ENCODE results near the gene MYO7A.
"Not testable (repeated sequence)": the region's sequence is repeated elsewhere in the genome, so short reads cannot be mapped to it uniquely, and the experiment has no call there.

Gene MYO7A

DNA sequence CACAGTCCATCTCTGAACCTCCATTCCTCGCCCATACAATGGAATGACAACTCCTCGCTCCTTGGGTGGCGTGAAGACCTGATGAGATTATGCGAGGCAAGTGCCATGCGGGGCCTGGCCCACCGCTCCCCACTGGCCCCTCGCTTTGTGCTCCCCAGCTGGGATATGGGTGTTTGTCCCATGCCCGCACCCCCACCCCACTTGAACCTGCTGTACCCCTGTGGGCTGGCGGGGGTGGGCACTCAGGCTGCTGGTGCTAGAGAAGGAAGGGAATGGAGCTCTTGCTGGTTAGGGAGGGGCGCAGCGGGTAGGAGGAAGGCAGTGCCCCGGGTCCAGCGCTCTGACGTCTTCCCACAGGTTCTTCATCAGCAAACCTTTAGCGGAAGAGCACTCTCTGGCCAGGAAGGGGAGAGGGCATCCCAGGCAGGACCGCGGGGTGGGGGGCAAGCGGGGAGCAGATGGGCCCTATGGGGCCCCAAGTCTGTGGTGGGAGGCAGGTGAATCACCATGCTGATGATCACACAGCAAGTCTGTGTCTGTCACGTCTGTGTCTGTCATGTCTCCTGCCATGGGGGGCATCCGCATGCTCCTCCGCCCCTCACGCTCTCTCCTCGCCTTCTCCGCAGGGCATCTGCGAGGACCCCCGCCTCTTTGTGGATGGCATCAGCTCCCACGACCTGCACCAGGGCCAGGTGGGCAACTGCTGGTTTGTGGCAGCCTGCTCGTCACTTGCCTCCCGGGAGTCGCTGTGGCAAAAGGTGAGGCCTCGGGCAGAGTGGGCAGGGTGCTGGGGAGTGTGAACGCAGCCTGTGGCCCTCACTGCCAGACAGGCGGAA is 34.8 kb upstream of the MYO7A start:
- DNase-seq = no peak

DNA sequence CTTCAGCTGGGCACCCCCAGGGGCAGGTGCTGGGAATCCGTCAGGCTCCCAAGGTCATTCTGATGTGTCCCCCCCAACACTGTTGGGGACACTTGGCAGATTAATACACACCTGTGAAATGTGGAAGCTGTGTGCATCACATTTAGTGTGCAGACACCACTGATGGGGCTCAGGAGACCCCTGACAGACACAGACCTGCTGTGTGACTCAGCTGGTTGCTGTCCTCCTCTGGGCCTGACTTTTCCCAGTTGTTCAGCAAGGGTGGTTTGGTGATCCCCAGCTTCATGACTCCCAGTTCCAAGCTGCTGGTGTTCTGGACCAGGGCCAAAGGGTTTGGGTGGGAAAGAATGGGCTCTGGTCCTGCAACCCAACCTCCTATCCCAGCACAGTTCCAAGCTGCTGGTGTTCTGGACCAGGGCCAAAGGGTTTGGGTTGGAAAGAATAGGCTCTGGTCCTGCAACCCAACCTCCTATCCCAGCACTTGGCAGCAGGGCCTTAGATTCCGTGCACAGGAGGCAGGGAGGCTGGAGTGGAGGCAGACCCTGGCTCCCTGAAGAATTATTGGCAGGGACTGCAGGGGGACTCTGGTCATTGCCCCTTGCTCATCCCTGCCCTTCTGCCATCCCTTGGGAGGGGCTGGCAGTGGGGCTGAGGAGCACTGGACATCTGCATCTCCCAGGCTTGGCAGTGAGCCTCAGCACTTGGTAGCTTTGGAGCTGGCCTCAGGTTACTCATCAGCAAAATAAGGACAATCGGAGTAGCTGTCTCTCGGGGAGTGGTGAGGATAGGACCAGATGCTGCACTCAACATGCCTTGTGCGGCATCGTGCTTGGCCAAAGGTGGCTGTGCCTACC is 33.8 kb upstream of the MYO7A start:
- DNase-seq = no peak

DNA sequence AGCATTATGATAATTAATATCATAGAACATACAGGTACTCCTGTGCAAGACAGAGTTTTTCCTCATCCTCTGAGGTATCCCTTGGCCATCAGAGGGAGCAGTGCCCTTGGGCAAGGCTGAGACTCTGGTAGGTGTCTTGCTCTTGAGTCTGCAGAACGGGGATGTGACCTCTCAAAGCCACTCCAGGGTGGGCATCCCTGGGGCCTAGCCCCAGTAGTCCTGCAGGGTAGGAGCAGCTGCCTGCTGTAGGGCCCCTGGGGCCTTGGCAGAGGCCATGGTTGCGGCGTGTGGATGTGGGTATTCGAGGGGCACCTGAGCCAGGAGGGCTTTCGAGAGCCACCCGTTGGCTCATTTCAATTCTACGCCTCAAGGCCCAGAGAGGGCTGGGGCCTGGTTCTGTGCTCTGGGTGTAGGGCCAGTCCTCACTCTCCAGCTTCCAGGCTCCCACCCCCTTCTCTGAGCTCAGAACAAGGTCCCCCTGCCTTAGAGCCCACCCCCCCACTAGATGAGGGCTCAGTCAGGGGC is 33.1 kb upstream of the MYO7A start:
- DNase-seq = no peak

DNA sequence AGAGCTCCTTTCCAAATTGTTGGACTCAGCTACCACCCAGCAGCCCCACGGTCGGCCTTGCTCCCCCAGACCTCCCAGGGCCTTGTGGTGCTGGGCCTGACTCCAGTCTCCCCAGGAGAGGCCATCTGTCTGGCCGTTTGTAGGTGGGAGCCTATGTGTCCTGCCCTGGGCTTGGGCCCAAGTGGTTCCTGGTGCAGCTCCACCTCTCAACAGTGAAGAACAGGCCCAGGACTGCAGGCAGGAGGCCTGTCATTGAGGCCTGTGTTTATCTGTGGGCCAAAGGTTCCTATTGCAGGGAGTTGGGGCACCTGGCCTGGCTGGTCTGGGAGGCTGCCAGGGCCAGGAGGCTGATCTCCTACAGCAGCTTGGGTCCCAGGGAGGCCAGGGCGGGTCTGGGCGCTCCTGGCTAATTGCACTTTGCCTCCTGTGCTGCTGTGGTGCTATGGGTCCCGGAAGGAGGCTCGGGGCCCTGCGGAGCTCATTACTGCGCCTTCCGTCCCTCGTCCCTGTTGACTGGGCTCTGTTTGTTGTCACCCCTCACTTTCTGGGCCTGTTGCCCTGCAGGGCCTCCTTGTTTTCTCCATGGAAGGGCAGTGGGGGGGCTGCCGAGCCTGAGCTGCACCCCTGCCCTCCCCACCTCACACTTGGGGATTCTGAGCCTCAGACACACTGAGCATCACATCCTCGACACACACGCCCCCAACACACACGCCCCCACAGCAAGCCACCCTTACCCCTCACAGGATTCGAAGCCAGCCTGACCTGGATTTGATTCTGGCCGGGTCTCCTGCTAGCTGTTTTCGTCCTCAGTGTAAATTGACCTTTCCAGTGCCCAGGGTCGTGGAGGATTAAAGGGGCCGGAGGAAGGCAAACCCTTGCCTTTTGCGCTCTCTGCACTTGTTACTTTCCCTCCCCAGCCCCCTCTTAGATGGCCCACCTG is 32.2 kb upstream of the MYO7A start:
- no peak for DNase-seq

DNA sequence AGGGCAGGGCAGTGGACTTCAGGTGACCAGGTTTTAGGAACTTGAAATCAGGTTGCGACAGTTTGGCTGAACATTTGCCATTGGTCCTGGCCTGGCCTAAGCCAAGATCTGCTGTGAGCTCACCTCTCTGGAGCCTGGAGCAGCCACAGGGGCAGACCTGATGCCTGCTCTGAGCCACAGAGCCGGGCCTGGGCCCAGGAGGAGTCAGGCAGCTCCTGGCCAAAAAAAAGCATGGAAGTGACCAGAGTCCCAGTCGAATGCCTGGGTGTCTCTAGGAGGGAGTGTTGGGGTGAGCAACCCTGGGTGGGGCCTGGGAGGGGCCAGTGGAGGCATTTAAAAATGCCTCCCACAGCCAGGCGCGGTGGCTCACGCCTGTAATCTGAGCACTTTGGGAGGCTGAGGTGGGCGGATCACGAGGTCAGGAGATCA is 31.4 kb upstream of the MYO7A start:
- DNase-seq = no peak

DNA sequence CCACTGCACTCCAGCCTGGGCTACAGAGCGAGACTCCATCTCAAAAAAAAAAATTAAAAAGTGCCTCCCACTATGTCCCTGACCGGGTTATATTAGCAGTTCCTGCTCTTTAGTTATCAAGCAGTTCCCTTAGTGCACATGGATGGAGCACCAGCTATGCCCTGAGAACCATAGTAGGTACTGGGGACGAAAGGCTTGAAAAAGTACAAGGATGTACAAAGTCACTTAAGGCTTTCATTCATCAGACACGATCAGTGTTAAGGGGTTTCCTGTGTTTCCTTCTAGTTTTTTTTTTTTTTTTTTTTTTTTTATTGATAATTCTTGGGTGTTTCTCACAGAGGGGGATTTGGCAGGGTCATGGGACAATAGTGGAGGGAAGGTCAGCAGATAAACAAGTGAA is 30.9 kb upstream of the MYO7A start:
- not testable (repeated sequence) for DNase-seq

DNA sequence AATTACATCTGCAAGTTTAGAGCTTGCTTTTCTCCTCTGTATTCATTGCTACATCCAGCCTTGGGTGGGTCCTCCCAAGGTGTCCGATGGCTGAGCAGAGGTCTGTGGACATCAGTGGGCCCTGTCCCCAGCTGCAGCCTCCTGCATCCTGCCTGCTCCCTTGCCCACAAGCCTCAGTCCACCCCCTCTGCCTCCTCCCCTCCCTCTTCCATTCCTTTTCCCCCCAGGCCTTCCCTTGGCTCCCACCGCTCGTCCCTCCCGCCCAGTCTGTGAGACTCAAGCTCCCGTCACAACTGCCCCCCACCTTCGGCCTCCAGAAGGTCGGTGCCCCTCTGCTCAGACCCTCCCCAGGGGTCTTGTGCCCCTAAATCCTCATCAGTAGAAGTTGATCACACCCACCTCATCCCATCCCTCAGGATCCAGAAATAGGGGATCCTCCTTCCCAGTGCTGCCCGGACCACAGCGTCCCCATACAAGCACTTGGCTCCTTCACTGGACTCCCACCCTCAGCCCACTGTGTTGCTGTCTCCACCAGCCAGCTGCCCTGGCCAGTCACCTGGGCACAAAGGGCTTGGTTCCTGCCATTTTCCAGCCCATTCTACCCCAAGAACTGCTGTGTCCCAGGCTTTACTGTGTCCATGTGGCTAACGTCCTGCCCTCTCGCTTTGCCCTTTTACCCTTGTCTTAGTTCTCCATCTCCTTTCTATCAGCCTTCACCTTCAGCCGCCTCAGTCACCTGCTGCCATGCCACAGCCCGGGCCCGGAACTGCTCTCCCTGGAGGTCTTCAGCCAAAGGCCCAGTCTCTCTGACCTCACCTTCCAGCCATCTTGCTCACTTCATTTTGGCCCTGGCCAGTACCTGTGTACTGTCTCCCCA is 27.6 kb upstream of the MYO7A start:
- no peak for DNase-seq

DNA sequence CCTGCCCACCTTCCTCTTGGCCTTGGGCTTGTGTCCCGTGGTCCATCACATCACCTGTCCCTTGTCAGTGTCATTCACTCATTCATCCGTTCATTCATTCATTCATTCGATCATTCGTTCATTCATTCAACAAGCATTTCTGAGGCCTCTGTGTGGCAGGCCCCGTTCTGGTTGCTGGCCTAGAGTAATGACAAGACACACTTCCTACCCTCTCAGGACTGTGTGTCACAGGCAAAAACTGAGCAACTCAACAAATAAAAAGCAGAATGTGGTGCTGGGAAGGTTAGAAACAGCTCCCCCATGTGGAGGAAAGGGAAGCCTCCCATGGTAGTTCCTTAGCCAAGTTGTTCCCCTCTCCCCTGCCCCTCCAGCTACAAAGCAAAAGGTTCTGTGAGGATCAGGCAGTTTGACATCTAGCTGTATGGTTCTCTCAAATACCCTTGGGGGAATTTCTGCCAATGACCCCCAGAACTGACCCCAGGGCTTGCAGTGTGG is 27.0 kb upstream of the MYO7A start:
- DNase-seq = no peak

DNA sequence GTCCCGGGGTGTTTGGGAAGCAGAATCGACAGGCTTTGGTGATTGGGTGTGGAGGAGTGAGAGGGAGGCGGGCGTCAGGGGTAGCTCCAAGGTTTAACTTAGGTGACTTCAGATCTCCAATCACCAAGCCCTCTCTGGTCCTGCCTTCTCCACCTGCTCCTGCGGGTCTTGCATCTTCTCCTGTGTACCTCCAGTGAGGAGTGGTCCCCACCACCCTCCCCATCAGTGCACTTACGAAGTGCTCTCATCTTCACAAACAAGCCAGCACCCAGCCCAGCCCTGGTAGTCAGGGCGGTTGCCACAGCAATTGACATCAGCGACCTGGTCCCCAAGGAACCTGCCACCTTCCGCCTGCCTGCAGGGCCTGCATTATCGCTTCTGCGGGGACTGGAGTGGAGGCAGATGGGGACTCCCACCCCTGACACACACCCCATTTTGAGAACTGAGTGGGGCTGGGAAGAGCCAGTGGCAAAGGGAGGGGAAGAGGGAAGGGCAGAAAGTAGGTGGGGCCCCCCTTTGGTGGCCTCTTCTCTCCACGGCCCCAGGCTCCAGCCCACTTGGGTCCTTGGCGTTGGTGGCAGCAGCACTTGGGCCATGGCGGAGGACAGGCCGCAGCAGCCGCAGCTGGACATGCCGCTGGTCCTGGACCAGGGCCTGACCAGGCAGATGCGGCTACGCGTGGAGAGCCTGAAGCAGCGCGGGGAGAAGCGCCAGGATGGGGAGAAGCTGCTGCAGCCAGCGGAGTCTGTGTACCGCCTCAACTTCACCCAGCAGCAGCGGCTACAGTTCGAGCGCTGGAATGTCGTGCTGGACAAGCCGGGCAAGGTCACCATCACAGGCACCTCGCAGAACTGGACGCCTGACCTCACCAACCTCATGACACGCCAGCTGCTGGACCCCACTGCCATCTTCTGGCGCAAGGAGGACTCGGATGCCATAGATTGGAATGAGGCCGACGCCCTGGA is 25.5 kb upstream of the MYO7A start, which contains the start of gene OMP:
Gene OMP, plus strand, starts transcription at position 595 of the 965 bp plus-strand sequence. Its CDS starts 0 bp downstream, at position 595.
- DNase-seq = no peak

DNA sequence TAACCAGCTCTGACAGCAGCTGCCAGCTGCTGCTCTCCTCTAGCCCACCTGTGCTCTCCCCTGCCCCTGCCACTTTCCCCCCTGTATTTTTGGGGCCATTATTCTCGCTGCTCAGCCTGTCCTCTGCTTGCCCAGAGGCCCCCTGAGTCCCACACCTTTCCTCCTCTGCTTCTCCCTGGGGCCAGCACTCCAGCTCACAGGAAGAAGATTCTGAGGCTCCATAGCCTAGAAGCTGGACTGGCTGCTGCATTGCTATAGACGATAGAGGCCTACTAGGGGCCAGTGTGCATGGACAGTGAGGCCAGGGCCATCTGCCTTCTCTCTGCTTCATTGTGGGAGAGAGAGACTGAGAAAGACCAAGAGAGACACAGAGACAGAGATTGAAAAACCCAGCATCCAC is 24.7 kb upstream of the MYO7A start:
- no peak for DNase-seq

DNA sequence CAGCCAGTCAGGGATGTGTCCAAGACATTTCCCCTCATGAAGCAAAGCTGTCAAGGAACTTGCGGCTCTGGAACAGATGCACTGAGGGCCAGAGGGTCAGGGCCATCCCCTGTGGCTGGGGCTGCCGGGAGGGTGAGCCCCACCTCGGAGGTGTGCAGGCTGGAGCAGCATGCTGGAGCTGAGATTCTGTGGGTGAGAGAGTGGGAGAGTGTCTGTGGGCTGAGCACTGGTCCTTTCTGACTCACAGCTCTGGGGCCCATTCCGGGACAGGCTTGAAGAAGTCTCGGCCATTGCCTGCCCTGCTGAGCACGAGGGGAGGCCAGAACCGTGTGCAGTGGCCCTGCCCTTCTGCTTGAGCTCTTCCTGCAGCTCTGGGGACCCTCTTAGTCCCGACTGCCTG is 23.3 kb upstream of the MYO7A start:
- DNase-seq = no peak

DNA sequence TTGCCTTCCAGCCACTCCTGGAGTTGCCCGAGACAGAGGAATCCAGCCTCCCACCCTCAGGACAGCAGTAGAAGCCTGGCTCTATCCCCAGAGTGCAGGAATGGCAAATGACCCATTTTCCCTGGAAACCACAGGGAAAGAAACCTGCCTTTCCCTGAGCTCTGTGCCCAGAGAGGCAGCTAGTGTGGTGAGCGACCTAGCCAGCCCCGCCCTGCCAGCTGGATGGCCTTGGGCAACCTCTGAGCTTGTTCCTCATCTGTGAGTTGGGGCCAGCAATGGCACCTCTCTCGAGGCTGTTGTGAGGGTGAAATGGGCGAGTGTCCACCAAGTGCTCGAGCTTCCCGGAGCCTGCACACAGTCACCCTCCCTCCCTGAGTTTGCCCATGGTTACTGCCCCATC is 21.7 kb upstream of the MYO7A start:
- DNase-seq = no peak

DNA sequence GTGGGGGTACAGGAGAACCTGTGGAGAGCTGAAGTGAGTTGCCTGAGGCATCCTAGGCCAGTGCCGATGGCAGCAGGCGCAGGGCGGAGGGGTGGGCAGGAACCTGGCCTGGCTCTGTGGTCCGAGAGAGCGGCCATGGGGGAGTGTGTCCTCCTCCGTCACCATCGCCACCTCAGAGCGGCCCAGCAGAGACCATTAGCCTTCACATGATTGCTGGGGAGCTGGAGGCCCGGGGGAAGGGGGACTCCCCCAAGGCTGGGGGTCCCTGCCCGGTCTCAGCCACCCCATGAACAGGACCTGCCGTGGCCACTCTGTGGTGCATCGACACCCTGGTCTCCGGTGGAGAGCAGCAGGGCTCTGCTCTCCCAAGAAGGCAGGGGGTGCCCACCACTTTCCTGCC is 21.3 kb upstream of the MYO7A start:
- no peak for DNase-seq

DNA sequence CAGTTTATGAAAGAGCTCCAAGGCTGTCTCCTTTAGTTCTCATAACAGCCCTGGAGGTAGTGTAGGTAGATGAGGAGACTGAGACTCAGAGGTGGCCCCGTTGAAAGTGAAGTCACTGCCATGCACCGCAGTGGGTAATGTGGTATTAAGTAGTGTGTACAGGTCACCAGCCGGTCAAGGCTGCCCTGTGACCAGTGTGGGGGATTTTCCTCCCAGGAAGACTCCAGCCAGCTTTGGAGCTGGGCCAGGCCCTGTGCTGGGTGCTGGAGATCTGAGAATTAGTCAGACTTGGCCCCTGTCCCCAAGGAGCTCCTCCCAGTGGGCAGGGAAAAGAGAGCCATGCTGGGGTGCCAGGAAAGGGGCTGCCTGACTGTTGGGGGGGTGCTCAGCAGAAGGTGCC is 20.1 kb upstream of the MYO7A start:
- no peak for DNase-seq

DNA sequence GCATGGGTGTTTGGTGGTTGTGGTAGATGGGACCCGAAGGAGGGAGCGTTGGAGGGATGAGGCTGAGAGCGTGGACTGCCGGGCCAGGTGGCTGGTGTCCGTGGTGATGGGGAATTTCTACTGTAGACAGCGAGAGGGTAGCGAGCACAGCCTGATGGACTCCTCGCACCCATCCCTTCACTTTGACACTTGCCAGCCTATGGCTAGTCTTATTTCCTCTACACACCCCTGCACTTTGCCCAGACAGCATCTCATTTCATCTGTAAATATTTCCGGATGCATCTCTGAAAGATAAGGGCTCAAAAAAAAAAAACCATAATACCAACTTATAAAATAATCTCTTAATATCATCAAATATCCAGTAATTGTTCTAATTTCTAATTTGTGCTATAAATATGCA is 19.6 kb upstream of the MYO7A start:
- DNase-seq = no peak

DNA sequence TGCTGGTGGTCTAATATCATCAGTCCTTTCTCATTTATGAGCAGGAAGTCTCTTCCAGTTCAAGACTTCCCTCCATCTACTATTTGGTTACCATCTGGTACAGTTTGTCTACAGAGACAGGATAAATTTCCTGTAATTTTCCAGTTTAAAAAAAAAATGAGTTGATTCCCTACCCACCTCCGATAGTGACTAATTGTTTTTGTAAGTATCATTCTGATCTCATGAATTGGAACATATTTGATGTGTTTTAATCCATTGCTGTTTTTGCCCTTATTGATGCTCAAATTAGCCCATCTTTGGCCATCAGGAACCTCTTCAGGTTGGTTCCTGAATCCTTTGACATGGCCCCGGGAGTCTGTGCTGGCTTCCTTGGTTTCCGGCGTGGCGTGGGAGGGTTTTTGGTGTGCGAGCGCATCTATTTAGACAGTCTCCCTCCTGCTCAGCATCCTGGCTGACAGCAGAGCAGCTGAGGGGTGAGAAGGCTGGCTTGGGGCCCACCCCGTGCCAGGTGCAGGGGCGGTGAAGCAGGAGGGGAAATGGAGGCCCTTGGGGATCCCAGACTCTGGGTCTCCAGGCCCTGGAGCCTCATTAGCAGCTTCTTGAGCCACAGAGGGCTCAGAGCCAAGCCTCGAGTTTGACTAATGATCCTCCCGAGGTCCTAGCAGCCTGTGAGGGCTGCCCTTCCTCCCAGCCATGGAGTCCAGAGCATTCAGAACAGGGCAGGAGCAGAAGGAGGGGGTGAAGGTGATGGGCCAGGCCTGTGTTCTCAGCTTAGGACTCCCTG is 18.6 kb upstream of the MYO7A start:
- DNase-seq = no peak

DNA sequence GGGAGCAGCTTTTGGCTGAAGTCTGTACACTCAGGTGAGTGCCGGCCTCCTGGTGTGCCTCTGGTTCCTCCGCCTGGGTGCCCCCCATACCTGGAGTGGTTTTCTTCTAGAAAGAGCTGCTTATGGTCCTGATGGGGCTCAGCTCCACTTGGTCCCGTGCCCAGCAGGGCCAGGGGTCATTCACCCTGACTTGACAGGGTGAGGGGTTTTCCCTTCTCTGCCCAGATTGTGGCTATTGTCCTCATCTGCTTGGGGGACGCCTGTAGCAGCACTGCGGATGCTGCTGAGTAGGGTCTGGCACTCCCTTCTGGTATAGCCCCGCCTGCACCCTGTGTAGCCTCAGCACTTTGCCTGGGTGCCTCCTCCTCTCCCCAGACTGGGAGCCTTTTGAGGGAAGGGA is 17.2 kb upstream of the MYO7A start:
- DNase-seq = no peak

DNA sequence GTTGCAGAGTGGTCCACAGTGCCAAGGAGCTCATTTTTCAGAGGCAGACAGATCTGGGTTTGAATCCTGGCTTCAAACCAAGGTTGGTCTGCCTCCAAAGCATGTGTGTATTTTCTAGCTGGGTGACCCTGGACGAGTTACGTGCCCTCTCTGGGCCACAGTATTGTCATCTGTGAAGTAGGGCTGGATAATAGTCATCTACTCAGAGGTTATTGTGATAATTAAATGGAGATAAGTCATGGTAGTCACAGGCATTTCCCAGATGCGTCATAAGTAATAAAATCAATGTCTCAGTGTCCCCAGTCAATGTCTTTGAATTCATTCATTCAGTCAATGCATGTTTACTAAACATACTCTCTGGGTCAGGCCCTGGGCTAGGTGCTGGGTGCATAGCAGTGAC is 16.8 kb upstream of the MYO7A start:
- no peak for DNase-seq

DNA sequence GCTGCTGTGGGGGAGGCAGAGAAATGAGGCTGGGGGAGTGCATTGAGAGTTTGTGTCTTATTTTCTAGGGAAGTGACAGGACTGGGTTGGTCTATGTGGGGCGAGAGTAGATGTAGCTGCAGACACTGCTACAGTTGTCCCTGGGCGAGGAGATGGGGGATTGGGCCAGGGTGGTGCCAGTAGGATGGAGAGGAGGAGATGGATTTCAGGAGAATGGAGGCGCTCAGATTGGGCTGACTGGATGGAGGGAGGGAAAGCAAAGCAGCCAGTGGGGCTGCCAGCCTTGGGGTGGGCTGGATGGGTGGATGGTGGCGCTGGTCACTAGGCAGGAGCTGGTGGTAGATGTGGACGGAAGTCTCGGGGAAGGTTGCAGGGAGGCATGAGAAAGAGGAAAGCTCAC is 16.1 kb upstream of the MYO7A start:
- DNase-seq = no peak
